ENCODE data around the gene TMEM135.

The TMEM135 gene

DNA sequence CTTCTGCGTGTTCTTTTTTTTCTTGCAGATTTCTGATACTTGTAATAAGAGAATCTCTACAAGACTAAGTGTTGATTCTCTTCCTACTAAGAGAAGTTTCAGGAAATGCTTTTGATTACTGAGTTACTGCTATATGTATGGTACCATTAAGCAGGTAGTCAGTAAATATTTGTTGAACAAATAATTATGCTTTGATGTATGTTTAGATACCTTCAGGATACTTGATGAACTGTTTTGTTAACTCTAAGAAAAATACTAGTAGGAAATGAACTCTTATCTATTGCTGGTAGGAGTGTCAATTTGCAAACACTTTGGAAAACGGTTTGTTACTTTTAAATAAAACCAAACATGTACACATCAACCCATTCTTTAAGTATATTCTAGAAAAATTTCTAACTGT is 90.6 kb downstream of the TMEM135 start:
- H3K9ac ChIP-seq (ENCODE audit: insufficient read length, low read depth) = no peak overlapping the region
- no peaks in the 10 kb centered on the region for H3K9me3 ChIP-seq (ENCODE audit: insufficient read depth, low read length)
- no peak for DNase-seq (ENCODE audit: low read depth, low spot score)
- H3K4me1 ChIP-seq (ENCODE audit: insufficient read depth, insufficient read length) = no peaks in the 10 kb centered on the region
- no peak for TF ChIP-seq ZNF274 (IDR thresholded peaks at IDR 0.05; ENCODE audit: low read depth, low read length)
- no peak for TF ChIP-seq YY1 (IDR thresholded peaks at IDR 0.05; ENCODE audit: insufficient read depth, insufficient read length)
- TF ChIP-seq SUZ12 (IDR thresholded peaks at IDR 0.05; ENCODE audit: extremely low read depth, insufficient read depth, insufficient read length) = no peak
- no peaks in the 10 kb centered on the region for H3K27me3 ChIP-seq (ENCODE audit: insufficient read depth, insufficient read length)
- H3K4me3 ChIP-seq (ENCODE audit: insufficient read length, low read depth) = no peak overlapping the region
- no peaks in the 10 kb centered on the region for H3K36me3 ChIP-seq (ENCODE audit: insufficient read depth, insufficient read length, low read length)

DNA sequence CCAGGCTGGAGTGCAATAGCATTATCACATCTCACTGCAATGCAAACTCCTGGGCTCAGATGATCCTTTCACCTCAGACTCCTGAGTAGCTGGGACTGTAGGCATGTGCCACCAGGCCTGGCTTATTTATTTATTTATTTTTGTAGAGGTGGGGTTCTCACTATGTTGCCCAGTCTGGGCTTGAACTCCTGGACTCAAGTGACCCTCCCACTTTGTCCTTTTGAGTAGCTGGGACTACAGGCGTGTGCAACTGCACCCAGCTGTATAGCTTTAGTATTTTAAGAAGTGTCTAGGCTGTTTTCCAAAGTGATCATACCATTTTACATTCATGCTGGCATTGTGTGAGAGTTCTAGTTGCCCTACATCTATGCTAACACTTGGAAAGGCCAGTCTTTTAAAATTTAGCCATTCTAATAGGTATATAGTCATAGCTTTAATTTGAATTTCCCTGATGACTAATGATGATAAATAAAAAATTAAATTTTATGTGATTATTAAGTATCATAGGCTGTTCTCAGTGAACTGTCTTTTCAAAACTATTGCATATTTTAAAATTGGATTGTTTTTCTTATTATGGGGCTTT is 96.9 kb downstream of the TMEM135 start:
- H3K36me3 ChIP-seq (ENCODE audit: insufficient read depth, insufficient read length, low read length) = no peaks in the 10 kb centered on the region
- no peak overlapping the region for H3K9ac ChIP-seq (ENCODE audit: insufficient read length, low read depth)
- no peak for TF ChIP-seq YY1 (IDR thresholded peaks at IDR 0.05; ENCODE audit: insufficient read depth, insufficient read length)
- no peak for TF ChIP-seq SUZ12 (IDR thresholded peaks at IDR 0.05; ENCODE audit: extremely low read depth, insufficient read depth, insufficient read length)
- TF ChIP-seq ZNF274 (IDR thresholded peaks at IDR 0.05; ENCODE audit: low read depth, low read length) = no peak
- H3K4me3 ChIP-seq (ENCODE audit: insufficient read length, low read depth) = no peak overlapping the region
- no peaks in the 10 kb centered on the region for H3K9me3 ChIP-seq (ENCODE audit: insufficient read depth, low read length)
- no peaks in the 10 kb centered on the region for H3K27me3 ChIP-seq (ENCODE audit: insufficient read depth, insufficient read length)
- no peaks in the 10 kb centered on the region for H3K4me1 ChIP-seq (ENCODE audit: insufficient read depth, insufficient read length)
- no peak for DNase-seq (ENCODE audit: low read depth, low spot score)

DNA sequence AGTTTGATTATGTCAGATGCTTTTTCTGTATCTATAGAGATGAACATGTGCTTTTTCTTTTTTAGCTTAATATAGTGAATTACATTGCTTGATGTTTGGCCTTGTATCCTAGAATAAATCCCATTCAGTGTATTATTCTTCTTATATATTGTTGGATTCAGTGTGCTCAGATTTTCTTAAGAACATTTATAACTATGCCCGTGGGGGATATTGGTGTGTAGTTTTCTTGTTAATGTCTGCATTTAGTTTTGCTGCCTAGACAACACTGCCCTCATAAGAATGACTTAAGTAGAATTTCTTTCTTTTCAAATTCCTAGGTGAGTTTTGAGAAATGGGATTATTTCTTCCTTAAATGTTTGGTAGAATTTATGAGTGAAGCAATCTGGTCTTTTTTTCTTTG is 98.5 kb downstream of the TMEM135 start:
- H3K9me3 ChIP-seq (ENCODE audit: insufficient read depth, low read length) = no peaks in the 10 kb centered on the region
- H3K36me3 ChIP-seq (ENCODE audit: insufficient read depth, insufficient read length, low read length) = no peaks in the 10 kb centered on the region
- TF ChIP-seq YY1 (IDR thresholded peaks at IDR 0.05; ENCODE audit: insufficient read depth, insufficient read length) (no peak), ZNF274 (IDR thresholded peaks at IDR 0.05; ENCODE audit: low read depth, low read length) (no peak), SUZ12 (IDR thresholded peaks at IDR 0.05; ENCODE audit: extremely low read depth, insufficient read depth, insufficient read length) (no peak)
- no peak overlapping the region for H3K9ac ChIP-seq (ENCODE audit: insufficient read length, low read depth)
- H3K27me3 ChIP-seq (ENCODE audit: insufficient read depth, insufficient read length) = no peaks in the 10 kb centered on the region
- DNase-seq (ENCODE audit: low read depth, low spot score) = no peak
- H3K4me3 ChIP-seq (ENCODE audit: insufficient read length, low read depth) = no peak overlapping the region
- H3K4me1 ChIP-seq (ENCODE audit: insufficient read depth, insufficient read length) = no peaks in the 10 kb centered on the region

DNA sequence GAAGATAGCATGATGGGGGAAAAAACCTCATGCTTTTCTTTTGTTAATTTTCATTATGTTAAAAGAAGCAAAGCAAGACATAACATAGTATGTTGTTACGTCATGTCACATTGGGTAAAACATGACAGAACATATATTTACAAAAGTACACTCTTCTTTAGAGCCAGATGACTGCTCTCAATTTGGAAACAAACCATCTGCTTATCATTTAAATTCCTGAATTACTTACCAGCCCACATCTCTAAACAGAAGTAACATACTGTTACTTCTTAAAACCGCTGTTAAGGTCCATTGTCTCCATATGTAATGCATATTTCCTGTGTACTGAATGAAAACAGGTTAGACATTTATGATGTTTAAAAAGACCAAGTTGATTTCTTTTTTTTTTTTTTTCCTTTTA is 100.0 kb downstream of the TMEM135 start:
- DNase-seq (ENCODE audit: low read depth, low spot score) = no peak
- H3K36me3 ChIP-seq (ENCODE audit: insufficient read depth, insufficient read length, low read length) = no peaks in the 10 kb centered on the region
- TF ChIP-seq YY1 (IDR thresholded peaks at IDR 0.05; ENCODE audit: insufficient read depth, insufficient read length) (no peak), ZNF274 (IDR thresholded peaks at IDR 0.05; ENCODE audit: low read depth, low read length) (no peak), SUZ12 (IDR thresholded peaks at IDR 0.05; ENCODE audit: extremely low read depth, insufficient read depth, insufficient read length) (no peak)
- no peaks in the 10 kb centered on the region for H3K9me3 ChIP-seq (ENCODE audit: insufficient read depth, low read length)
- no peaks in the 10 kb centered on the region for H3K4me1 ChIP-seq (ENCODE audit: insufficient read depth, insufficient read length)
- no peak overlapping the region for H3K4me3 ChIP-seq (ENCODE audit: insufficient read length, low read depth)
- no peaks in the 10 kb centered on the region for H3K27me3 ChIP-seq (ENCODE audit: insufficient read depth, insufficient read length)
- no peak overlapping the region for H3K9ac ChIP-seq (ENCODE audit: insufficient read length, low read depth)

DNA sequence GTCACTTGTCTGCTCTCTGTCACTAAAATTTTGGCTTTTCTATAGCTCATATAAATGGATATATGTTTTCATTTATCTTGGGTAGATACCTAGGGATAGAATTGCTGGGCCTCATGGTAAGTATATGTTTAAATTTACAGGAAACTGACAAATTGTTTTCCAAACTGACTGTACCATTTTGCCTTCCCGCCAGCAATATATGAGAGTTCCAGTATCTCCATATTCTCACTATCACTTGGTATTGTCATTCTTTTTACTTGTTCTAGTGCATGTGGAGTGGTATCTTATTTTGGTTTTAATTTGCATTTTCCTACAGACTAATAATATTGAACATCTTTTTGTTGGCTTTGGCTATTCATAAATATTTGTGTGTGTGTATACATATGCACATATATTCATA is 101.7 kb downstream of the TMEM135 start:
- no peak for TF ChIP-seq ZNF274 (IDR thresholded peaks at IDR 0.05; ENCODE audit: low read depth, low read length)
- TF ChIP-seq YY1 (IDR thresholded peaks at IDR 0.05; ENCODE audit: insufficient read depth, insufficient read length) = no peak
- TF ChIP-seq SUZ12 (IDR thresholded peaks at IDR 0.05; ENCODE audit: extremely low read depth, insufficient read depth, insufficient read length) = no peak
- DNase-seq (ENCODE audit: low read depth, low spot score) = no peak
- Histone ChIP-seq H3K27me3 (ENCODE audit: insufficient read depth, insufficient read length) (no peaks in the 10 kb centered on the region), H3K9ac (ENCODE audit: insufficient read length, low read depth) (no peak overlapping the region), H3K9me3 (ENCODE audit: insufficient read depth, low read length) (no peaks in the 10 kb centered on the region), H3K4me1 (ENCODE audit: insufficient read depth, insufficient read length) (no peaks in the 10 kb centered on the region), H3K36me3 (ENCODE audit: insufficient read depth, insufficient read length, low read length) (no peaks in the 10 kb centered on the region), H3K4me3 (ENCODE audit: insufficient read length, low read depth) (no peak overlapping the region)

DNA sequence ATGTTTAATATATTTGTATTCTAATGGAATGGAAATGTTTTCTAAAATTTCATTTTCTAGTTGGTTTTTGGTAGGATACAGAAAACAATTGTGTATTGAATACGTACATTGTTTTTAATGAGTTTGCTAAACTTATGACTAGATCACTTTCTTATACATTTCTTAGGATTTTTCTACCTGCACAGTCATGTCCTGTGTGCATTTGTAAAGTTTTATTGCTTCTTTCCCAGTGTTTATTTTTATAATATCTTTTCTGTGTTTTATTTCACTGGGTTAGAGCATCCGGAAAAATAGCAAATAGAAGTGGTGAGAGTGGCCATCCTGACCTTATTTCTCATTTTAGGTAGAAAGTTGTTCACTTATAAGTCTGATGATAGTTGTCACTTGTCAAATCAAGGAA is 103.6 kb downstream of the TMEM135 start:
- Histone ChIP-seq H3K4me3 (ENCODE audit: insufficient read length, low read depth) (no peak overlapping the region), H3K4me1 (ENCODE audit: insufficient read depth, insufficient read length) (no peaks in the 10 kb centered on the region), H3K9ac (ENCODE audit: insufficient read length, low read depth) (no peak overlapping the region), H3K27me3 (ENCODE audit: insufficient read depth, insufficient read length) (no peaks in the 10 kb centered on the region), H3K9me3 (ENCODE audit: insufficient read depth, low read length) (no peaks in the 10 kb centered on the region), H3K36me3 (ENCODE audit: insufficient read depth, insufficient read length, low read length) (no peaks in the 10 kb centered on the region)
- TF ChIP-seq SUZ12 (IDR thresholded peaks at IDR 0.05; ENCODE audit: extremely low read depth, insufficient read depth, insufficient read length) (no peak), ZNF274 (IDR thresholded peaks at IDR 0.05; ENCODE audit: low read depth, low read length) (no peak), YY1 (IDR thresholded peaks at IDR 0.05; ENCODE audit: insufficient read depth, insufficient read length) (no peak)
- no peak for DNase-seq (ENCODE audit: low read depth, low spot score)

GRCh38 chr11:87141980-87142514 is 104.3 kb downstream of the TMEM135 start:
- no peak for DNase-seq (ENCODE audit: low read depth, low spot score)
- Histone ChIP-seq H3K9me3 (ENCODE audit: insufficient read depth, low read length) (no peaks in the 10 kb centered on the region), H3K4me1 (ENCODE audit: insufficient read depth, insufficient read length) (no peaks in the 10 kb centered on the region)

More at GRCh38 chr11:87141980-87142514, 104.3 kb downstream of the TMEM135 start:
- H3K9ac ChIP-seq (ENCODE audit: insufficient read length, low read depth) = no peak overlapping the region
- H3K27me3 ChIP-seq (ENCODE audit: insufficient read depth, insufficient read length) = no peaks in the 10 kb centered on the region
- no peak overlapping the region for H3K4me3 ChIP-seq (ENCODE audit: insufficient read length, low read depth)
- H3K36me3 ChIP-seq (ENCODE audit: insufficient read depth, insufficient read length, low read length) = no peaks in the 10 kb centered on the region
- TF ChIP-seq SUZ12 (IDR thresholded peaks at IDR 0.05; ENCODE audit: extremely low read depth, insufficient read depth, insufficient read length) (no peak), ZNF274 (IDR thresholded peaks at IDR 0.05; ENCODE audit: low read depth, low read length) (no peak), YY1 (IDR thresholded peaks at IDR 0.05; ENCODE audit: insufficient read depth, insufficient read length) (no peak)

Data from NT2/D1 (cell line).